Nucleus accumbens (tissue), 56 donors: ENCODE measurements around the gene CRB3.

Source experiments
- DNase-seq, 56 donors: peaks; one replicate each; lab custom pipeline; 2025; lab: John Stamatoyannopoulos, UW

Gene CRB3

GRCh38 chr19:6429419-6430221 is 34.5 kb upstream of the CRB3 start:
- no peak for DNase-seq

- no peak for DNase-seq
These were observed 32.2 kb upstream of the CRB3 start for GRCh38 chr19:6431891-6432290.

- no peak for DNase-seq
These were observed 30.9 kb upstream of the CRB3 start for GRCh38 chr19:6433165-6433564.

- DNase-seq = no peak
These were observed 30.4 kb upstream of the CRB3 start, which contains the start of gene SLC25A41 for GRCh38 chr19:6433663-6434062. Gene SLC25A41 (minus strand): TSS chr19:6433763. CDS start chr19:6433693, 70 bp downstream.

DNA sequence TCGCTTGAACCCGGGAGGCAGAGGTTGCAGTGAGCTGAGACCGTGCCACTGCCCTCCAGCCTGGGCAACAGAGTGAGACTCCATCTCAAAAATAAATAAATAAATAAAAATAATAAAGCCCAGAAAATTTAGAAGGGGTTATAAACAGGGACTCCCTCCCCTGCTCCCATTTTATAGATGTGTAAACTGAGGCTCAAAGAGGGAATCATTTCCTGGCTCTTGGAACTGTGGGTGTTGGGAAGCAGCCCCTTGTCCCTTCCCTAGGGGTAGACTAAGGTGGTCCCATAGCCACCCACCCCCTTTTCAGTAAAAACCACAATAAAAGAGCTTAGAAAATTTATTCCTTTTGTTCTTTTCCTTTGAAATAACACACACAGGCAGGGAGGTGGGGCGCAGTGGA is 24.3 kb upstream of the CRB3 start:
- DNase-seq = no peak

DNA sequence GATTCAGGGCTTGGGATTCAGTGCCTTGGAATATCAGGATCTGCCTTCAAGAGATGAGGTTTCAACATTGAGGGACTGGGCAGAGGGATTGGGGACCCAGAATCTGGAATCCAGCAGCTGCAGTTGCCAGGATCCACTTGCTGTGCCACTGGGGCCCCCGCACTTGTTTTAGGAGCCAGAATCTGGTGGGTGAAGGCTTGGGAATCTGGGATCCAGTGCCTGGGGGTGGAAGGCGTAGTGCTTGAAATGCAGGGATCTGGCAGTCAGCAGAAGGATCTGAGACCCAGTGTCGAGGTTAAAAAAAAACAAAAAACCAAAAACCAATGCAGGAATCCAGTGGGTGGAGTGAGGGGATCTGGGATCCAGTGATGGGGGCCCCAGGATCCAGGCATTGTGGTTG is 23.2 kb upstream of the CRB3 start:
- no peak for DNase-seq

GRCh38 chr19:6442087-6442688 is 21.9 kb upstream of the CRB3 start:
- no peak for DNase-seq

- no peak for DNase-seq
These were observed 20.1 kb upstream of the CRB3 start for GRCh38 chr19:6443986-6444385.

DNA sequence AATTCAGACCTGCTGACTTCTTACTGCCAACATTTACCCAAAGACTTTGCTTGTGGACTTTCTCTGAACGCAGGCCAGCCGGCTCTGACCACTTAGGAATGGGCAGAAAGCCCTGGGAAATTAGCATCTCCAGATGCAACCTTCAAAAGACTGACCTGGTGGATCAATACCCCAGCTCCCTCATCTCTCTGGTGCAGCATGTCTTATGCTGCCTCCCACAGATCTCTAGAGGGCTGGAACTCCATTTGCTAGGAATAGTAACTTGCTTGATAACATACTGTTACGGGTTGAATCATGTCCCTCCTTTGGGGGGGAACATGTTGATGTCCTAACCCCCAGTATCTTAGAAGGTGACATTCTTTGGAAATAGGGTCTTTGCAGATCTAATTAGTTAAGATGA is 17.6 kb upstream of the CRB3 start:
- DNase-seq = no peak

GRCh38 chr19:6448045-6448444 is 16.0 kb upstream of the CRB3 start:
- no peak for DNase-seq

GRCh38 chr19:6450166-6450565 is 13.9 kb upstream of the CRB3 start:
- DNase-seq = peak in 29 of 56 donors; percentile 2 to 66 (median 34)

GRCh38 chr19:6451583-6452222 is 12.4 kb upstream of the CRB3 start:
- no peak for DNase-seq

DNA sequence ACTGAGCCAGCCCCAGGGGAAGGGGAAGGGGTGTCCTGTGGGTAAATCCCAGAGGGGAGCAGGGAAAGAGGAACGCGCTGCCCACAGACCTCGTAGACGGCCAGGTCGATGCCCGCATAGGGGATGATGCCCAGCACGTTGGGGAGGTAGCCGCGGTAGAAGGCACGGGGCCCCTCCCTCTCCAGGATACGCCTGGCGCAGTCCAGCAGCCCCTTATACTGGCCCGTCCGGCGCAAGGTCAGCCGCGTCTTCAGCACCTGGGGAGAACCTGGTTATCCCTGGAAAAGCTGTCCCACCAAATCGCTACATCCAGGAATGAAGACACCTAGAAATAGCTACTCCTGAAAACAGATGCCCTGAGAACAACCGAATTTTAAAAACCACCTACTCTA is 11.9 kb upstream of the CRB3 start:
- DNase-seq = no peak

GRCh38 chr19:6452899-6453298 is 11.2 kb upstream of the CRB3 start:
- no peak for DNase-seq

DNA sequence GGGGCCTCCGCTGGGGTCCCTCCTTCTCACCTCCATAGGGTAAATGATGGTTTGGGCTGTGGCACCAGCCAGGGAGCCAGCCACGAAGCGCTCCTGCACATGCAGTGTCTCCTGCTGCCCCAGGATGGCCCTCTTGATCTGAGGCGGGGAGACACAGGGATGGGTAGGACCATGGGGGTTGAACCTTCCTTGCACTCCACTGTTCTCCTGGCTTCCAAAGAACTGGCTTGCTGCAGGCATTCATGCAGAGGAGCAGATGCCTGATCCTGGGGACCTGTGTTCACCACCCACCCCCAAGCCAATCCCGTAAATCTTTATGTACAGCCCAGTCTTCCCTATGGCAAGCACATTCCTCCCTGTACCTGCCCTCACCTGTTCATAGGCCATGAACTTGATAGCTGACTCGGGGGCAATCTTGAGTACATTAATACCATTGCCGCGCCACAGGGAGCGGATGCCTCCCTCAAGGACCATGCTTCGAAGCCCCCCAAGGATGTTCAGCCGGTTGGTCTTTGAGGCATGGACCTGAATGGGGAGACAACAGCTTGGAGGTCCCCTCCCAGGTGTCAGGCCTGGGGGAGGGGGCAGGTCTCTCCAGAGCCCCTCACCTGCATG is 10.0 kb upstream of the CRB3 start:
- DNase-seq = no peak

GRCh38 chr19:6455924-6456323 is 8.1 kb upstream of the CRB3 start:
- DNase-seq = no peak

- peak in 9 of 56 donors; percentile 2 to 37 (median 8) for DNase-seq
These were observed 5.9 kb upstream of the CRB3 start for GRCh38 chr19:6457958-6458694.

DNA sequence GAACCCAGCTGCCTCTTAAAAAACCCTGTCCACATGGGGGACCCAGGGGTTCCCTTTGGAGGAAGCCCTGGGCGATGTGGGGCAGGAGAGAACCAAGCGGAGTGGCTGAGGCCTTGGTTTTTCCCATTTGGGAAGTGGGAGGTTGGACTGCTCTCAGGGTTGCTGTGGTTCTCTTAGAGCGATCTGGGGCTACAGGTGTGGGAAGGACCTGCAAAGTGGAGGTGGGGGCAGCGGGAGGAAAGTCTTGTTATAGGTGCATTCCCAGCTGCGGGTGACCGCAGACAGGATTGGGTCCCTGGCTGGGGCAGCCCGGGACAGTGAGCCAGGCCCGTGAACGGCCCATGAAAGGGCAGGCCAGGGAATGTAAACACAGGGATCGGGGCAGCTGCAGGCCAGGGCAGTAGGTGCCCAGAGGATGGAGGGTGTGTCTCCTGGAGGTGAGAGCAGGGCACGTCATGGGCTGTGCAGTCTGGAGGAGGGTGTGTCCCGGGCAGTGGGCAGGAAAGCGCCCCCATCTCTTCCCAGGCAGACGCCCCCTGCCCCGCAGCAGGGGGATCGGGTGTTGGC is 5.3 kb upstream of the CRB3 start:
- peak in 3 of 56 donors; percentile 13 to 24 (median 22) for DNase-seq

GRCh38 chr19:6459262-6460098 is 4.6 kb upstream of the CRB3 start, which contains the start of gene SLC25A23:
Gene SLC25A23 (minus strand): TSS chr19:6459792. CDS start chr19:6459628, 164 bp downstream.
- DNase-seq = peak in 52 of 56 donors; percentile 18 to 85 (median 70)
